Fibroblast of the aortic adventitia (primary cell): ENCODE measurements around the gene DSG2. TPM values are rescaled to one million over a fixed set of nuclear protein-coding genes. Genes with fewer than 3 reads are reported as not detected.
"Not testable (repeated sequence)": the region's sequence is repeated elsewhere in the genome, so short reads cannot be mapped to it uniquely, and the experiment has no call there.

ENCODE experiments used
- DNase-seq: peaks from one replicate; pipeline ENCODE4 v3.0.0-alpha.2; 2010; ENCODE audit warnings: low read depth
- H3K4me3 ChIP-seq: 2 replicates; pipeline ENCODE4 v1.5.1; 2011; ENCODE audit warnings: low read depth, mild to moderate bottlenecking, control low read depth, low read length, moderate library complexity
- total RNA-seq: library from RNA; depleted of rRNA; stranded (reverse); fragments of >200 nt; gene quantifications from 2 replicates; pipeline ENCODE4 v1.2.3, GENCODE V29; 2012; ENCODE audit warnings: low replicate concordance
- TF ChIP-seq, protein P1 (sequence below): IDR thresholded peaks from 2 replicates; pipeline ENCODE4 v1.5.1; 2011; ENCODE audit warnings: mild to moderate bottlenecking, low read length, control low read depth, inconsistent platforms; ENCODE audit not compliant: insufficient read depth

Gene DSG2
- total RNA-seq, 1 donor, result 4.2 TPM

DNA sequence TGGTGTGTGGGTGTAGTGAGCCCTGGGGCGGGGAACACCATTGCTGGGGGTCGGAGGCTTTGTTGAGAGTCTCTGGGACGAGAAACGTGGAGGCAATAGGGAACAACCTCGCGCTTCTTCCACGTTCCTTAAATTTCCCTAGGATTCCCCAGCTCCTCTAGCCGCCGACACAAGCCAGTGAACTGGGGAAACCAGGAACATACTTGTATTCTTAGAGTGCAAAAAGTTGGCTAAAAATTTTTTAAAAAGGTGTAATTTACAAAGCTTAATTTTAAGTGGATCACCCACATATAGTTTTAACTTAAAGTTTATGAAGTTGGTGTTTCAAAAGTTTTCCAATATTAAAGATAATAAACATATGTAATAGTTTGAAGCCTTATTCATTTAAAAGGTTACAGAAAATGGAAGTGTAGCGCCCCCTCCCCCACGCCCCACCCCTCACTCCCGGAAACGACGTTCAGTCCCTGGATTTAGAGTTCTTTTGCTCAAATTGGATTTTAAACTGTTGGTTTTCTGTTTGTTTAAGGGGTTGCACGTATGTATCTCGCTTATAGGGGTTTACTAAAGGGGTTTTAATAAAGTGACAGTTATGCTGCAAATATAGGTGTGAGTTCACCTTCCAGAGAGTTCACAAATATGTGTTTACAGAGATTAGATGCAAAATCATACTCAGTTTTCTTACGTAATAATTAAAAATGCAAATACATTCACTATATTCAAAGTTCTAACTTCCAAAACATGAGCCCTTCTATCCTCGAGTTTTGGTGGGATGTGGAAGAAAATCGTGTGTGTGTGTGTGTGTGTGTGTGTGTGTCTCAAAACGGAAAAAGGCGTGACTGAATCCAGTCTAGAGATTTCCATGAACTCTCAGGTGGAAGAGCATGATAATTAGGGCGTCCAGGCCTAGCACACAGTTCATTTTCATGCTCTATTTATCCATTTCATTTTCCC is 872 bp downstream of the DSG2 start:
- H3K4me3 ChIP-seq, result peak overlapping the region; percentile 57
- no peak for DNase-seq
- TF ChIP-seq, protein P1, sequence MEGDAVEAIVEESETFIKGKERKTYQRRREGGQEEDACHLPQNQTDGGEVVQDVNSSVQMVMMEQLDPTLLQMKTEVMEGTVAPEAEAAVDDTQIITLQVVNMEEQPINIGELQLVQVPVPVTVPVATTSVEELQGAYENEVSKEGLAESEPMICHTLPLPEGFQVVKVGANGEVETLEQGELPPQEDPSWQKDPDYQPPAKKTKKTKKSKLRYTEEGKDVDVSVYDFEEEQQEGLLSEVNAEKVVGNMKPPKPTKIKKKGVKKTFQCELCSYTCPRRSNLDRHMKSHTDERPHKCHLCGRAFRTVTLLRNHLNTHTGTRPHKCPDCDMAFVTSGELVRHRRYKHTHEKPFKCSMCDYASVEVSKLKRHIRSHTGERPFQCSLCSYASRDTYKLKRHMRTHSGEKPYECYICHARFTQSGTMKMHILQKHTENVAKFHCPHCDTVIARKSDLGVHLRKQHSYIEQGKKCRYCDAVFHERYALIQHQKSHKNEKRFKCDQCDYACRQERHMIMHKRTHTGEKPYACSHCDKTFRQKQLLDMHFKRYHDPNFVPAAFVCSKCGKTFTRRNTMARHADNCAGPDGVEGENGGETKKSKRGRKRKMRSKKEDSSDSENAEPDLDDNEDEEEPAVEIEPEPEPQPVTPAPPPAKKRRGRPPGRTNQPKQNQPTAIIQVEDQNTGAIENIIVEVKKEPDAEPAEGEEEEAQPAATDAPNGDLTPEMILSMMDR, result no peak

DNA sequence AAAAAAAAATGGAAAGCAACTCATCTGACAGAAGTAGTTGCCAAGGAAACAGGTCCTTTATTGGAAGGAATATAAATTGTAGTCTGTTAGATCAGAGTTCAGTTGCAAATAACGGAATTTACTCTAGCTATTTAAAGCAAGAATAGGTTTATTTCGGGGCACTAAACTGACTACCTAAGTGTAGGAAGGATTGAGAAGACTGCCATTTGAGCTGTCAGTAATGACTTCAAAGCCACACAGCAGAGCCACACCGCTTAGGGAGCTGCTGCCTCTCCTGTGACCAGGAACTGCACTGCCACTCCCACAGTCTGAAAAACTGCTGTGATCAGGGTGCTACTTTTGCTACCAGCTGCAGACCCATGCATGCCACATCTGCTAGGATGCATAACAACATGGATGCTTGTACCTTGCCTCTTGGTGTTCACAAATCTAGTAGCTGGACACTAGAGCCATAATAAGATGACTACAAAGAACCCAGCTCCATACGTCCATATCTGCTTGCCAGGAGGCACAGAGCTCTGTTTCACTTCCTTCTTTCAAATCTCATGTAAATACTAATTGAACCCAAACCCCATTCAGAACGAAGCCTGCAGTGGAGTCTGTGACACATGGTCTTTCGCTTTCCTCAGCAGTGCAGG is 2.2 kb downstream of the DSG2 start:
- TF ChIP-seq, protein P1, result no peak
- DNase-seq, result no peak
- no peak overlapping the region for H3K4me3 ChIP-seq

DNA sequence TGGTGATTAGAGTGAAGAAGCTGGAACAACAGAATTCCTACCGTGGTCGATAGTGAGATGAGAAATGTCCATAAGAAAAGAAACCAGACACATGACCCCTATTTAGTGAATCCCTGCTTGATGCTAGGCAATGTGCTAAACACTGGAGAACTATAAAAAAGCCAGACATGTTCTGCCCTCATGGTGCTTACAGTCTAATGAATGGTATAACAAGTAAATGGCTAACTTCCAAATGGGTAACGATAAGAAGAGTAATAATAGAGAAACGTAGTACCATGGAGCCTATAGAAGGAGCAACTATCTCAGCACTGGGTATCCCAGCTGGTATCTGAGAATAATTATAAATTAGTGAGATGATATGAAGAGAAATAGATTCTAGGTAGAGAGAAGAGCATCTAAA is 5.0 kb downstream of the DSG2 start:
- no peak overlapping the region for H3K4me3 ChIP-seq
- no peak for DNase-seq
- TF ChIP-seq, protein P1, result no peak

DNA sequence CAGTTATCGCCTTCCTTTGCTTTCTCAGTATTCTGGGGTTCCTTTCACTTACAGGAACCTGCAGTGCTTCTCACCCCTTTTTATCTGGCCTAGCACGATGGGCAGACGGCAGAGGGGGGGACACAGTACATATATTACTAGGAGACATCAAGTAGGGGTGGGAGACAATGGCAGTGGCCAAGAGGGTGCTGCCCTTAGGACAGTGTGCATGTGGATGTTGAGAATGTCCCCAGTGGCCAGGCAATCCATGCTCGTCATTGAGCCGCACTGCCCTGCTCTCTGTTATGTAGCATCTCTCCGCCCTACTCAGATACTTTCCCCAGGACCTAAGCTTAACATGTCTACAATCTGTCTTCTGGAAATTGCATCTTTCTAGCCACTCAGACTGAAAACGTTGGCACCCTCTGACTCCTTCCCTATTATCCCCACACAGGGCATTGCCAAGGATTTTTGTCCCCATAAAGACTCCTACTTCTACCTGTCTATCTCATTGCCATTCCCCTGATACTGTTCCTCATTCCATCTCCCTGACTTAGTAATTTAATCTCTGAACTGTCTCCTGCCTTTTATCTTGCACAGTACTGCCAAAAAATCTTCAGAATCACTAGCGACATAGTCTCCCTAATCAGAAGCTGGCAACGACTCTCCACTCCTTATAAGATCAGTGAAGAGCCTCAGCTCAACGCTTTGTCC is 6.6 kb downstream of the DSG2 start:
- TF ChIP-seq, protein P1, result no peak
- no peak for DNase-seq
- no peak overlapping the region for H3K4me3 ChIP-seq

DNA sequence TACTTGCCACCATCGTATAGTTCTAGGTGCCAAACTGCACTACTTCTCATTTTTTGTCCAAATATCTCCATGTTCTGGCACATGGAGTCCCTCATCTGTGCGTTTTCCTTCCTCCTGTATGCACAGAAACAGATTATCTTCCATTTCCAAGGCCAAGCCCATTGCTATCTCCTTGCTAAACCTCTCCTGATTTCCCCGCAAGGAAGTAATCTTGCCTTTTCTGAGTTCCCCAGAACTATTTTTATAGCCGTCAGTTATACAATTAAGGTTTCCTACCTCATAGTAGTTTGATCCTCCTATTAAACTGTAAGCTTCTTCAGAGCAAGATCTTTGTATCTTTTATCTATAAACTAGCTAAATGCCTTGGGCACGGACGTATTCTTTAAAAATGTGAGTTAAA is 7.2 kb downstream of the DSG2 start:
- no peak overlapping the region for H3K4me3 ChIP-seq
- TF ChIP-seq, protein P1, result no peak
- DNase-seq, result no peak

DNA sequence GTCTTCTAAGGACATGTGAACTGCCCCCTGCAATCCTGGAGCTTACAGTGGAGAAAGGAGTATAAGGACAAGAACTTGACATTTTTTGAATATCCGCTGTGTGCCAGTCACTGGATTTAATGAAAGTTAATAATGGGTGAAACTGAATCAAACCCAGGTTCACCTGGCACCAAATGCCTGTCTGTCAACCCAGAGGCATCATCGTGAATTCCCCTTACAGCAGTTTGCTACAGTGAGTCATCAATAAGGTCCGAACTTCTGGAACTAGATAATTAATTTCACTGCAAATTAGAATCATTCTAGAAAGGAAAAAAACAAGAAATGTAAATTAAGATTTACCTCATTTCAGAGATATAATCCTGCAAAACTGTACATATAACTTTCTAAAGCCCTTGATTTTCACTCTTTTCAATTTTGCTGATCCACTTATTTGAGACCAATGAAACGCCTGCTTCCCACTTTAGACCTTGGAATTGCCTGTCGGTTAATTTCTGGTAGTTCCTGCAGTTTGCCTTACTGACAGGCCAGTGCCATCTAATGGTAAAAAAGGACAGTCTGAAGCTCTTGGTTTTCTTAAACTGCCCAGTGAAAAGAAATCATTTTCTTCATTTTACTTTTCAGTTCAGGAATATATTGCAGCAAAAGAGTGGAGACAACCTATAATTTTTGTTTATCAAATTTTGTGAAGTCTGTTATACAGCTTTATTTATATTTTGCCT is 8.2 kb downstream of the DSG2 start:
- TF ChIP-seq, protein P1, result peak; percentile 39
- peak; percentile 36 for DNase-seq
- H3K4me3 ChIP-seq, result no peak overlapping the region

DNA sequence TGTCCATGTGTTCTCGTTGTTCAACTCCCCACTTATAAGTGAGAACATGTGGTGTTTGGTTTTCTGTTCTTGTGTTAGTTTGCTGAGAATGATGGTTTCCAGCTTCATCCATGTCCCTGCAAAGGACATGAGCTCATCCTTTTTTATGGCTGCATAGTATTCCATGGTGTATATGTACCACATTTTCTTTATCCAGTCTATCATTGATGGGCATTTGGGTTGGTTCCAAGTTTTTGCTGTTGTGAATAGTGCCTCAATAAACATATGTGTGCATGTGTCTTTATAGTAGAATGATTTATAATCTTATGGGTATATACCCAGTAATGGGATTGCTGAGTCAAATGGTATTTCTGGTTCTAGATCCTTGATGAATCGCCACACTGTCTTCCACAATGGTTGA is 9.1 kb downstream of the DSG2 start:
- not testable (repeated sequence) for DNase-seq, H3K4me3 ChIP-seq
